Hepatocyte (in vitro differentiated cells): Measurements from ENCODE around the gene TGFBR3L.

Source experiments
- EZH2 ChIP-seq: fragments of 200-600 bp; sonication (generic); IDR thresholded peaks from 2 replicates; pipeline ENCODE4 v1.6.1; 2016; ENCODE audit warnings: antibody characterized with exemption, mild to moderate bottlenecking, borderline replicate concordance
- TF ChIP-seq, protein P1 (sequence below): fragments of 200-600 bp; sonication (generic); IDR thresholded peaks from 2 replicates; pipeline ENCODE4 v1.5.1; 2016; ENCODE audit warnings: antibody characterized with exemption, mild to moderate bottlenecking; ENCODE audit not compliant: poor library complexity

DNA sequence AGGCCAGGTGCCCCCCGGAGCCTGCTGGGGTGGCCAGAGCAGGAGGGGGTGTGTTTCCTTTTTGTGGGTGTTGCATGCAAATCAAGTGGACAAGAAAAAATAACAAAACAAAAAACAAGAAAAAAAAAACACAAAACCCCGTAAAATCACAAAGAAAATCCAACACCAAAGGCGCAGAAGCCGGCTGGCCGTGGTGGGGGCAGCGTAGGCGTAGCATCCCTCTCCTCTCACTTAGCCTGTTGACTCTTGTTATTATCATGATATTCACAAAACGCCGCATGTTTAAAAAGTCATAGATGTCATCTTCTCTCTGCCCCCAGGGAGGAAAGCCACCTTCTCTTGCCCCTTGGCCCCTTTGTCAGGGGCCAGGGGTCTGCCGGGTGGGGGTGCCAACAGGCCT is 978 bp upstream of the TGFBR3L start:
- no peak for TF ChIP-seq EZH2
- TF ChIP-seq, protein P1, sequence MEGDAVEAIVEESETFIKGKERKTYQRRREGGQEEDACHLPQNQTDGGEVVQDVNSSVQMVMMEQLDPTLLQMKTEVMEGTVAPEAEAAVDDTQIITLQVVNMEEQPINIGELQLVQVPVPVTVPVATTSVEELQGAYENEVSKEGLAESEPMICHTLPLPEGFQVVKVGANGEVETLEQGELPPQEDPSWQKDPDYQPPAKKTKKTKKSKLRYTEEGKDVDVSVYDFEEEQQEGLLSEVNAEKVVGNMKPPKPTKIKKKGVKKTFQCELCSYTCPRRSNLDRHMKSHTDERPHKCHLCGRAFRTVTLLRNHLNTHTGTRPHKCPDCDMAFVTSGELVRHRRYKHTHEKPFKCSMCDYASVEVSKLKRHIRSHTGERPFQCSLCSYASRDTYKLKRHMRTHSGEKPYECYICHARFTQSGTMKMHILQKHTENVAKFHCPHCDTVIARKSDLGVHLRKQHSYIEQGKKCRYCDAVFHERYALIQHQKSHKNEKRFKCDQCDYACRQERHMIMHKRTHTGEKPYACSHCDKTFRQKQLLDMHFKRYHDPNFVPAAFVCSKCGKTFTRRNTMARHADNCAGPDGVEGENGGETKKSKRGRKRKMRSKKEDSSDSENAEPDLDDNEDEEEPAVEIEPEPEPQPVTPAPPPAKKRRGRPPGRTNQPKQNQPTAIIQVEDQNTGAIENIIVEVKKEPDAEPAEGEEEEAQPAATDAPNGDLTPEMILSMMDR = no peak
